ENCODE measurements around the gene PLCL2.

DNA sequence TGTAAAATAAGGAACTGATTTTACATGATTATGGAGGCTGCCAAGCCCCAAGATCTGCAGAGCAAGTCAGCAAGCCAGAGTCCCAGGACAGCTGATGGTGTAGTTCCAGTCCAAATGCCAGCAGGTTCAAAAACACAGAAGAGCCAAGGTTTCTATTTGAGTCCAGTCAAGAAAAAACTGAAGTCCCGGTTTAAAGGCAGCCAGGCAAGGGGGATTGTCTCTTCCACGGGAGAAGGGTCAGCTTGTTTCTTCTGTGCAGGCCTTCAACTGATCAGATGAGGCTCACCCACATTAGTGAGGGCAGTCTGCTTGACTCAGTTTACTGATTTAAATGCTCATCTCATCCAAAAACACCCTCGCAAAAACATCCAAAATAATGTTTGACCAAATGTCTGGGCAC is 246.2 kb downstream of the PLCL2 start:
- TF ChIP-seq, protein P1, sequence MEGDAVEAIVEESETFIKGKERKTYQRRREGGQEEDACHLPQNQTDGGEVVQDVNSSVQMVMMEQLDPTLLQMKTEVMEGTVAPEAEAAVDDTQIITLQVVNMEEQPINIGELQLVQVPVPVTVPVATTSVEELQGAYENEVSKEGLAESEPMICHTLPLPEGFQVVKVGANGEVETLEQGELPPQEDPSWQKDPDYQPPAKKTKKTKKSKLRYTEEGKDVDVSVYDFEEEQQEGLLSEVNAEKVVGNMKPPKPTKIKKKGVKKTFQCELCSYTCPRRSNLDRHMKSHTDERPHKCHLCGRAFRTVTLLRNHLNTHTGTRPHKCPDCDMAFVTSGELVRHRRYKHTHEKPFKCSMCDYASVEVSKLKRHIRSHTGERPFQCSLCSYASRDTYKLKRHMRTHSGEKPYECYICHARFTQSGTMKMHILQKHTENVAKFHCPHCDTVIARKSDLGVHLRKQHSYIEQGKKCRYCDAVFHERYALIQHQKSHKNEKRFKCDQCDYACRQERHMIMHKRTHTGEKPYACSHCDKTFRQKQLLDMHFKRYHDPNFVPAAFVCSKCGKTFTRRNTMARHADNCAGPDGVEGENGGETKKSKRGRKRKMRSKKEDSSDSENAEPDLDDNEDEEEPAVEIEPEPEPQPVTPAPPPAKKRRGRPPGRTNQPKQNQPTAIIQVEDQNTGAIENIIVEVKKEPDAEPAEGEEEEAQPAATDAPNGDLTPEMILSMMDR (IDR thresholded peaks at IDR 0.05): no peak
- TF ChIP-seq POLR2A (IDR thresholded peaks at IDR 0.05): no peak
- no peak for TF ChIP-seq EP300 (IDR thresholded peaks at IDR 0.05)

Data from gastroesophageal sphincter (tissue), 3 donors.